SKM-1 (cell line): ENCODE results near the gene PTOV1.

Experiments used
- DNase-seq: peaks from one replicate; lab custom pipeline; 2025; ENCODE audit not compliant: unreplicated experiment; lab: John Stamatoyannopoulos, UW

The PTOV1 gene

DNA sequence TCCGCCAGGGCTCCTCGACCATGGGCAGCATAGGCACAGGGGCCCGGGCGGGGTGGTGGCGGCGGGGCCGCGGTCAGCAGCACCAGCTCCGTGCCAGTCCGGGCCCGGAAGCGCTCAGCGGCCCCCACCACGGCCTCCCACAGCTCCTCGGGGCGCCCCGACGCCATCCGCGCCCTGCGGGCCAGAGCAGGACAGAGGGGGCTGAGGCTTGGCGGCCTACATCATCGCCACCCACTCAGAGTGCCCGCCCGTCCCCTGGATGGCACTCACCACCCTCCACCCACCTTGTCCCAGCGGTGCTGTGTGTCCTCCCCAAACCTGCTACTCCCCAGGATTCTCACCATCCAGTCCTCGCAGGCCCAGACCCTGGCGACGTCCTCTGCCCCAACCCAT lies 22.2 kb downstream of the PTOV1 start:
- no peak for DNase-seq

DNA sequence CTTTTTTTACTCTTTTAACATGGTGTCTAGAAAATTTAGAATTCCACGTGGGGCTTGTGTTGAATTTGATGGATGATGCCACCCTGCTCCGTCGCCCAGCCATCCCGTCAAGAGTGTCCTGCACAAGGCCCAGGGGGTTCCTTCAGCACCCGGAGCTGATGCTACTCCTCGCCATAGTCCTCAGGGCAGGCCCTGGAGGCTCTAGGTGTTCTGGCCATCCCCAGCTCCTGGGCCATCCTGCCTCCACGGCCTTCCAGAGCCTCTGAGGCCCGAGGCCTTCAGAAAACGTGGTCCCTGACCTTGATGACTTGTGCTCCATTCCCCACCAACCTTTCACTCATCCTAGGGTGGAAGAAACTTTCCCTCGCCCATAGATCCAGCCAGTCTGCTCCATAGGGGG lies 22.9 kb downstream of the PTOV1 start:
- DNase-seq, result no peak

DNA sequence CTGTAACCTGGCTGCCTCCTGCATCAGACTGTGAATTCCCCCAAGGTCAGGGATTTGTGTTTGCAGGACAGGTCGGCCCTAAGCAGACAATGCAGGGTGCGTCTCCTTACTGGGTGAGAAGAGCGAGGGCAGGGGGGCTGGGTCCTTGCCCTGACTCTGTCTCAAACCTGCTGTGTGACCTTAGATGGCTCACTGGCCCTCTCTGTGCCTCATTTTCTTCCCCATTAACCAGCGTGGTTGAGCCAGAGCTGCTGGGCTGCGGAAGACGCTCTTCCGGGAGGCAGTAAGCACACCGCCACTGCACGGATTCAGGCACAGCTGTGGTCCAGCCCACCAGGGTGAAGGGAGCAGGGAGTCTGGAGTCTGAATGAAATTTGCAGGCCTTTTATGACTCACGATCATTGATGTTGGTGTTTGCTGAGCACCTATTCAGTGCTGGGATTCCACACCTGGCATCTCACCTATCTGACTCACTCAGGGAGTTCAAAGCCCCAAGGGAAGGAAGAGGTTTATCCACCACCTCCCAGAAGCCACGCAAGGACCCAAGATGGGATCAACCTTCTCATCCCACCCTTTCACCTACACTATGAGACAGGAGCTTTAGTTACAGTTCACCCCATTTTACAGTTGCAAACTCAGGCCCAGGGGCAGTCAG lies 23.7 kb downstream of the PTOV1 start:
- DNase-seq, result no peak

DNA sequence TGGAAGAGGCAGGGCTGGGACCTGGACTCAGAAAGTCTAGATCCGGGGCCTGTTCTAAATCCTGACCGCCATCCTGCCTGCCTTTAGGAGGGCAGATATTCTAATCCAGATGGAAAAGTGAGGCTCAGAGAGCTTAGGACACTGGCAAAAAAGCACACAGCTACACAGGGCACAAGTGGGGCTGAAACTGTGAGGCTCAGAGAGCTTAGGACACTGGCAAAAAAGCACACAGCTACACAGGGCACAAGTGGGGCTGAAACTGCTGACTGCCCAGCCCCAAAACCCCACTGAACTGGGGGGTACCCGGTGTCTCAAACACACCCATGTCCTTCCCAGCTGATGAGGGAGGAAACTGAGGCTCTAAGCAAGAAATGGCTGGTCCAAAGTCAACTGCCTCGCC lies 24.2 kb downstream of the PTOV1 start:
- DNase-seq, result no peak

DNA sequence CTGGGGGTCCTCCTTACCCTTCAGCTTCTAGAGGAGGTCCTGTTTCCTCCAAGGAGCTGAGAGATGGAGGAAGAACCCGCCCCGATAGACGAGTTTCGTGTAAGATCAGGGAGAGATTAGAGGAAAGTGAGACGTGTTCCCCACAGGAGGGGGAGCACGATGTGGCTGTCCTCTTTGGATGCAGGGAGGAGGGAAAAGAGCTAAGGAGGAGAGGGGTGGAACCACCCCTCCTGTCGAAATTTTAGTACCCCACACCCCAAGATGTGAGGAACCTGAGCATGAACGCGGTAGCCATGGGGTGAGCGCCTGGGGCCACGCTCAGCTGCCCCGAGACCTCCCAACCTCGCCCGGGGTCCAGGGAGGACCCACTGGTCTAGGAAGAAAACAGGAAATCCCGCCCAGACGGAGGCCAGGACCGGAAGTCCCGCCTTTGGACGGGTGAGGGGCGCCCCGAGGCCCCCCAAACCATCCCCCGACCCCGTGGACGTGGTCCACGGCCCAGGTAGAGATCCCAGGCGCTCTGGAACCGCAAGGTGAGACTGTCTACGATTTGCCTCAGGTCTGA lies 25.0 kb downstream of the PTOV1 start:
- DNase-seq, result no peak

DNA sequence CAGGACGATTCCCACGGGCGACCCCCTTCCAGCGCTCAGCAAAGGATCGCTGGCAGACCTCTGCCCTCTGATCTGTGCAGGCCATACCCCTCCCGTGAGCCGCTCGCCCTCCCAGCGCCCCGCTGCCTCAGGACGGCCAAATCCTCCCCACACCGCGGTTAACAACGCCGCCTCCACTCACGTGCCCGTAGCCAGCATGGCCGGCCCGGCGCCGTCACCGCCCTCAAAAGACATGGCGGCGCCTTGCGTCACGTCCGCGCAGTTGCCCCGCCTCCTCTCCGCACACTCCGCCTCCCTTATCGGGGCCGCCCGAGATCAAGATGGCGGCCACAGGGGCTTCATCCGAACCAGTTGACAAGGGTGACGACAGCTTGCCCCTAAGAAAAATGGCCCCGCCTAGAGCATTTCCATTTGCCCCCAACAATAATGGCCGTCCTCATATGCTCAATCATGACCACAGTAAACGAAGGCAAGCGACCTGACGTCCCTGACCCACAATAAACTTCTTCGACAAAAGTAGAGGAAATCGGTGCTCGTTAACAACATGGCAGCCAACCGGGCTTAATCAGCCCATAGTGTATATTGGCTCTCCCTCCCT lies 25.6 kb downstream of the PTOV1 start:
- peak; percentile 66 for DNase-seq

DNA sequence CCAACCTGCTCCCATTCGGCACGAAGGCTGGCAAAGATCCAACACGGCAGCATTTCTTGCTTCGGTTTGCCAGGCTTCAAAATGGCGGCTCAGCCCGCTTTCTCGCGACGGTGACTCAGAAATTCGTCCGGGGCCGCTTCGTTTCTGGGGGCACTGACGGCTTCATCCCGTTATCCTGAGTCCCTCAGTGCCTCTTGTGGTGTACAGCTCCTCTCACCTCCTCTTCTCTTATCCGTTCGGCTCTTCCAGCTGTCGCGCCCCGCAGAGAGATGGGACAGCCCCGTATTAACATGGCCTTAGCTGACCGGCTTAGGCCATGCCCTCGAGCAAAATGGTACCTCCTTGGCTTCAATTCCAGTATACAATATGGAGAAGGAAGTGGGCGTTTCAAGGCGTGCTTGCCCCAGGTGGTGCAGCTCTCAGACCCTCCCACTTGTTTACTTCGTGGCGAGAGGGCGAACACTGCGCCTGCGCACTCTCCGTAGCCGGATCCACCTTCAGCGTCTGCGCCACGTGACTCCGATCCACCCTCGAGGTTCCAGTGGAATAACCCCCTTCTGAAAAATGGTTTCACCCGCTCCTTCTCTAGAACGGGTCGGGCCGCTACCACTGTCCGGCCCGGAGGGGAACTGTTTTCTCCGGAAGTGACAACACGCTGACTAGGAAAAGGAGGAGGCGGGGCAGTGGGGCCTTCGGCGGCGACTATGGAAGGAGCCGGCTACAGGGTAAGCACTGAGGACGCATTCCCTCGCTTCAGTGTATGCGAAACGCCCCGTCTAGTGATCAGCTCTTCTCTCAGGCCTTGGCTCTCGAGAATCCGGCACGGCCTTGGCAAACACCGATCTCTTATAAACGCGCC lies 26.3 kb downstream of the PTOV1 start, which contains the start of the genes AKT1S1 and TBC1D17:
TSS of gene AKT1S1 (minus strand) at position 336 of the 859 bp plus-strand sequence. CDS start 4,060 bp downstream, outside the sequence.
TSS of gene TBC1D17 (plus strand) at position 683 of the 859 bp plus-strand sequence. CDS start at position 705, 22 bp downstream.
- DNase-seq, result peak; percentile 87

DNA sequence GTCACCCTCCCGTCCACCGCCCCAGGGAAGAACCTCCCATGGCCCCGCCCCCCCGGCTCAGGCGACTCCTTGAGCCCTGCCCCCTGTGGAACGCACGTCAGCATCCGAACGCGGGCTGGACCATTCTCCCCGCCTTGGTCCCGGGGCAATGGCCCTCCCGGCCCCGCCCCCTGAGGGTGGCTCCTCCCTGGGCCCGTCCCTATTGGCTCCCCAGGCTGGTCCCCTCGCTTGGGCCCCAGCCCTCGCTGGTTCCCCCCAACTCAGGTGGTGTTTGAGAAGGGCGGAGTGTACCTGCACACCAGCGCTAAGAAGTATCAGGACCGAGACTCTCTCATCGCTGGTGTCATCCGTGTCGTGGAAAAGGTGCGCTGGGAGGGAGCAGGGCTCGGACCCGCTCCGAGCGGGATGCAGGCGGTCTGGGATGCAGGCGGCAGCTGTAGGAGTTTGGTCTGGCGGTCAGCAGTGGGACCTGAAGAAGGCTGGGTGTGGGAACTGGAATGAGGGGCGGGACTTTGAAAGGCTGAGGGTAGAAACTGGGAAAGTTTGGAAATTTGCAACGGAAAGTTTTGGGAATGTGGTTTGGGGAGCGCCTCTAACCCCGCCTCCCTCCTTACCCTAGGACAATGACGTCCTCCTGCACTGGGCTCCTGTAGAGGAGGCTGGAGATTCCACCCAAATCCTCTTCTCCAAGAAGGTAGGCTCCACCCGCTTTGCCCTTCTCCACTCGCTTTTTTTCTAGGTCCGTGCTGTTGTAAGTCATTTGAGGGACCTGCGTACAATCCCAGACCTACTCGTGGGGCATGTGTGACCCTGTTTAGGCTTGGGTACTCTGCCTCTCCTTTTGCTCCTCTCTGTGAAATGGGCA lies 27.2 kb downstream of the PTOV1 start:
- DNase-seq, result peak; percentile 38

DNA sequence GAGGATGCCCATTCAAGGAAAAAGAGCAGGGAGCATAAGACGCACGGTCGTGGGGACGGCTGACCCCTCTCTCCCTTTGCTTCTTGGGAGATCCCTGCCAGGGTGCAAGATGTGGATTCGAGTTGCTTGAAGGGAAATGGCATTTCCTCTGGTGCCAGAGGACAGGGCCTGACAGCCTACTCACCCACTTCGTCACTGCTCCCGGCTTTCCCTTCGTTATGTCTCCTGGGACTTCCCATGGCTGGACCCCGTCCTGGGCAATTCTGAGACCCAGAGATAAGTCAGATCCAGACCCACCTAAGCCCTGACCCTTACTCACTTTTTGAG lies 27.7 kb downstream of the PTOV1 start:
- DNase-seq, result no peak

DNA sequence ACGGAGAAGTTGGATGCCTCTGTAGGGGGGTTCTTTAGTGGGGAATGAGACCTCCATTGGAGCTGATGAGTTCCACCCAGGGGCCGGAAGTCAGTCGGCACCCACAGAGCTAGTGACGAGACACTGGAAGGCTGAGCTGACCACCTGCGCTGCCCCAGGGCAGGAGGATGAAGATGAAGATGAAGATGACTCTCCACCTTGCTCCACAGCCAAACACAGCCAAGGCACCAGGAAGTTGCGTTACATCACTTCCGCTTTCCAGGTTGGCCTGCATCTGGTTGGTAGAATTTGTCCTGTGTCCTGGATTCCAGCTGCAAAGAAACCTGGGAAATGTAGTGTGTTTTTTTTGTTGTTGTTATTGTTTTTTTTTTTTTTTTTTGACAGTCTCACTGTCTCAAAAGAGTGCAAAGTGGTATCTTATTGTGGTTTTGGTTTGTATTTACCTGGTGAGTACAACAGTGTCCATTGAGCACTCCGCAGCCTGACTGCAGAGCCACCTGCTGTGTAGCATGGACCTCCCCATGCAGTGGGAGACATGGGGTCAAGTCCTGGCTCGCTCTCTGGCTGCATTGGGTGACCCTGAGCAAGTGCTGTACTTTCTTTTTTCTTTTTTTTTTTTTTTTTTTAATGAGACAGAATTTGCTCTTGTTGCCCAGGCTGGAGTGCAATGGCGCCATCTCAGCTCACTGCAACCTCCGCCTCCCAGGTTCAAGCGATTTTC lies 28.4 kb downstream of the PTOV1 start:
- no peak for DNase-seq

DNA sequence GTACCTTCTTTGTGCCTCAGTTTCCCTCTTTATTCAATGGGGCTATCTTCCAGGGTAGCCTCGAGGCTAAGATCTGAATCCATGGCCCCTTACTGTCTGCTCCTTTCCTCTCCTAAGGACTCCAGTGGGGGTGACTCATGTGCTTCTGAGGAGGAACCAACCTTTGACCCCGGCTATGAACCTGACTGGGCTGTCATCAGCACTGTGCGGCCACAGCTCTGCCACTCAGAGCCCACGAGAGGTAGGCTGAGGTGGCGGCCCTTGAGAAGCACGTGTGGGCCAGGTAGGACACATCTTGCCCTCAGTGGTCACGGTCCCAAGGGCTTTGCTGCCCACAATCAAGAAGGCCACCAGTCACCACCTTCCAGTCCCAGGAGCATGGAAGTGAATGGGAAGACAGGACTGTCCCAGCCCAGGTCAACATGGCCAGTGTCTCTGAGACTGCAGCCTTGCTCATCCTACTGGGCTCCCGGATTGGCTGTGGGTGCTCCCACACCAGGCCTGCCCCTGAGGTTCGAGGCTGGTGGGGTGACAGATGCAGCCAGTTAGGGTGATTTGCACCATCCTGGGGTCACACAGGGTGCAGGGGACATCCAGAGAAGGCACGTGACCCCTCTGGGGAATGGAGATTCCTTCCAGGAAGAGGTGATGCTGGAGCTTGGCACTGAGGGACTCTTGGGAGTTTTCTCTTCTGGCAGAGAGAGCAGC lies 29.4 kb downstream of the PTOV1 start:
- no peak for DNase-seq

DNA sequence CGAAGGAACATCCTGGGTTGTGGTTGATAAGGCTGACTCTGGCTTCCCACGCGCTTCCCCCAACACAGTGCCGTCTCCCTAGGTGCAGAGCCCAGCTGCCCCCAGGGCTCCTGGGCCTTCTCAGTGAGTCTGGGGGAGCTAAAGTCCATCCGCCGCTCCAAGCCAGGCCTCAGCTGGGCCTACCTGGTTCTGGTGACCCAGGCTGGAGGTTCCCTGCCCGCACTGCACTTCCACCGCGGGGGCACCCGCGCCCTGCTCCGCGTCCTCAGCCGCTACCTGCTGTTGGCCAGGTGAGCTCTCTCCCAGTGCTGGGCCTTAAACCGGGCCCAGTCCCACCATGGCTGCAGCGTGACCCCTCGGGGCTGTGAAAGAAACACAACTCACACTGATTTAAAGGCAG lies 30.2 kb downstream of the PTOV1 start:
- no peak for DNase-seq

DNA sequence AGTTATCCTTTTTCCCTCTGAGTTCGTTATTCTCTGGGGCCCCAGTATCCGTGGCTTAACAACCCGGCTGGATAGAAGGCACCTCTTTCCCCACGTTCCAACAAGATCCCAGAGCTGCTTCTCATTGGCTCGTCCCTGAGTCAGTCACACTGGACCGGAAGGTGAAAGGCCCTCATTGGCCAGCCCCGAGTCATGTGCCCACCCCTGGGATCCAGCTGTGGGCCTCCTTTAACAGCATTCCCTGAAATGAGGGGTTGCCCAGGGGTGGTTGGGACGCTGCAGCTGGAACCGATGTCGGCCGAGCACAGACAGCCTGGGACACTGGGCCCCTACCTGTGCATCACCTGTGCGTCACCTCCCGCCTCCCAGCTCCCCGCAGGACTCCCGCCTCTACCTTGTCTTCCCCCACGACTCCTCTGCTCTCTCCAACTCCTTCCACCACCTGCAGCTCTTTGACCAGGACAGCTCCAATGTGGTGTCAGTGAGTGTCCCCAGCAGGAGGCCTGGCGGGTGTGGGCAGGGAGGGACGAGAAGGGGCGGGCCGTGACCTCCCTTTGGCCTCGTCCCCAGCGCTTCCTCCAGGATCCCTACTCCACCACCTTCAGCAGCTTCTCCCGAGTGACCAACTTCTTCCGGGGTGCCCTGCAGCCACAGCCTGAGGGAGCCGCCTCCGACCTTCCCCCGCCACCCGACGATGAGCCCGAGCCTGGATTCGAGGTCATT lies 30.9 kb downstream of the PTOV1 start:
- no peak for DNase-seq

DNA sequence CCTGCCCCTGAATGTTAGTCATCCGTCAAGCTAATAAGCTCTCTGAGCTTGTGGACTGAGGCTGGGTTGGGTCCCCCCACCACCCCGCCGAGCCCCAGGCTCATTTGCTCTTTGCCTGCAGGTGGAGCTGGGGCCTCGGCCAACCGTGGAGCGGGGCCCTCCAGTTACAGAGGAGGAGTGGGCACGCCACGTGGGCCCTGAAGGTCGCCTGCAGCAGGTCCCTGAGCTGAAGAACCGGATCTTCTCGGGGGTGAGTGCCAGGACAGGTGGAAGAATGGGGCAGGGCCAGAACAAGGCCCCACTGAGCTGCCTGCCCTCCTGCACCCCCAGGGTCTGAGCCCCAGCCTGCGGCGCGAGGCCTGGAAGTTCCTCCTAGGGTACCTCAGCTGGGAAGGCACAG lies 31.7 kb downstream of the PTOV1 start:
- DNase-seq, result no peak

DNA sequence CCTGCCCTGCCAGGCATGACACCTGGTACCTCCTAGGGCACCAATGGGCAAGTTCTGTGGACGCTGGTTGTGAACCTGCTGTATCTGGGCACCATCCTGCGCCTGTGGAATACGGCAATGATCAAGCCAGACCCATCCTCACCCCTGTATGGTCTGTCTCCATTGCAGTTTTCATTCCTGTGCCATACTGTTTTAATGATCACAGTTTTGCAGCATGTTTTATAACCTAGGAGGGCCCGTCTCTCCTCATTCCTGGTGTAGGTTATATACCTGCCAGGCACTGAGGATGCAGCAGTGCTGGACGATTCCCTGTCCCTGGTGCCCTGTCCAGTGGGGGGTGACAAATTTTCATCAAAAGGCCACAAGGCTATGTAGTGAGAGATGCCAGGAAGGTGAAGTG lies 32.1 kb downstream of the PTOV1 start:
- no peak for DNase-seq

DNA sequence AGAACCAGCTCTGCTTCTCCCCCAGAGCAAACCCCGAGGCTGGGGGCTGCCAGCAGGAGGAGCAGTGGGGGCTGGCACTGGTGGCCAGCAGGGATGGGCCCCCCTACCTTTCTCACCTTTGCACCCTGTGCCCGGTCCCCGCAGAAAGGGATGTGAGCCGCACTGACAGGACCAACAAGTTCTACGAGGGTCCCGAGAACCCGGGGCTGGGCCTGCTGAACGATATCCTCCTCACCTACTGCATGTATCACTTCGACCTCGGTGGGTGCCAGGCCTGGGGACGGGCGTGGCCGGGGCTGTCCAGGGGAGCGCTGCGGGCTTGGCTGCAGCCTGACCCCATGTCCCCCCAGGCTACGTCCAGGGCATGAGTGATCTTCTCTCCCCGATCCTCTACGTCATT lies 33.1 kb downstream of the PTOV1 start:
- DNase-seq, result no peak

DNA sequence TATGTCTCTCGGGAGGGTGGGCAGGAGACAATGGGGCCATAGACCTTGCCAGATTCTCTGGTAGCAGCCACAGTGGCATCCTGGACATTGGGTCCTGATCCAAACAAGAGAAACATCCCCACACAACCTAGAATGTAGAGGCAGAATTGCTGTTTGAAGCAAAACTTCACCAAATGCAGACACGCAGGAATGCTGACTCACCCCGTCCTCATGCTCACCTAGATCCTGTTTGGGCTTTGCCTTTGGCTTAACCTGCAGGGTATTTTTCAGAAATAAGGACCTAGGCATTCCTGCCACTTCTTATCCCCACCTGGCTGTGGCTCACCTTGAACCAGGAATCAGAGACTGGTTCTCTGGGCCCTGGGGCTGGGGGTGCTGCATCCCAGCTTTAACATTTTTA lies 33.8 kb downstream of the PTOV1 start:
- DNase-seq, result no peak

DNA sequence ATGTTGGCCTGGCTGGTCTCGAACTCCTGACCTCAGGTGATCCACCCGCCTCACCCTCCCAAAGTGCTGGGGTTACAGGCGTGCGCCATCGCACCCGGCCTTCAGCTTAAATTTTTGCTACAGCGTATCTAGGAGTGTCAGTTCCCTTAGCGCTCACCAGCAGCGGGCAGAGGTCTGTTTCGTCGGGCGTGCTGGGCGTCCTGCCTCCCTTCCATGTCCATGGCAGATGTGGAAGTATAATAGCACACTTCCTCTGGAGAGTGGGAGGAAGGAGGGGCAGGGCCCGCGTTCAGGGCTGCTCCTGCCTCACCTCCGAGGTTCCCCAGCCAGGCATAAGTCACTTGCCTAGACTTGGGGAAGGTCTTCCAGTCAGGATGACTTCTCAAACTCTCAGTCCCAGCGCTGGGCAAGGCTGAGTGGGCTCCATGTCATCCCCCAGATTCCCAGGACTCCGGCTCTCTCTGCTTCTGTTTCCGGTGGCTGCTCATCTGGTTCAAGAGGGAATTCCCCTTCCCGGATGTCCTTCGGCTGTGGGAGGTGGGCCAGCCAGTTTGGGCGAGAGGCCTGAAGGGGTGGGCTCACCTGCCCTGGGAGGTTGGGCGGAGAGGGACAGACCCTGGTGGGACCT lies 36.2 kb downstream of the PTOV1 start:
- DNase-seq, result no peak
